Measurements from ENCODE around the gene CELF4.

CELF4 gene

GRCh38 chr18:37328946-37329719 is 236.5 kb downstream of the CELF4 start:
- no peak overlapping the region for H3K4me3 ChIP-seq (ENCODE audit: low read length)
- no peaks in the 10 kb centered on the region for H3K4me1 ChIP-seq (ENCODE audit: insufficient read depth, low read length)
- no peak overlapping the region for H3K9ac ChIP-seq (ENCODE audit: low read depth, low read length)
- H3K27ac ChIP-seq (ENCODE audit: low read length), result no peak overlapping the region
- H3K36me3 ChIP-seq (ENCODE audit: insufficient read depth, low read depth, low read length), result no peaks in the 10 kb centered on the region
- no peaks in the 10 kb centered on the region; the same call in 1 of the 2 replicates for H3K27me3 ChIP-seq (ENCODE audit: insufficient read depth, low read length)
- H3K9me3 ChIP-seq (ENCODE audit: insufficient read depth, low read depth, low read length), result no peaks in the 10 kb centered on the region

- no peak overlapping the region for H3K9ac ChIP-seq (ENCODE audit: low read depth, low read length)
- H3K4me1 ChIP-seq (ENCODE audit: insufficient read depth, low read length), result no peaks in the 10 kb centered on the region
- H3K27me3 ChIP-seq (ENCODE audit: insufficient read depth, low read length), result peaks cover 10% of the 10 kb centered on the region
- H3K27ac ChIP-seq (ENCODE audit: low read length), result no peak overlapping the region
- H3K9me3 ChIP-seq (ENCODE audit: insufficient read depth, low read depth, low read length), result no peaks in the 10 kb centered on the region
- H3K4me3 ChIP-seq (ENCODE audit: low read length), result no peak overlapping the region
- no peaks in the 10 kb centered on the region for H3K36me3 ChIP-seq (ENCODE audit: insufficient read depth, low read depth, low read length)
These were observed 238.5 kb downstream of the CELF4 start for GRCh38 chr18:37327063-37327577.

GRCh38 chr18:37322492-37323035 is 243.0 kb downstream of the CELF4 start:
- Histone ChIP-seq H3K36me3 (ENCODE audit: insufficient read depth, low read depth, low read length) (no peaks in the 10 kb centered on the region), H3K27me3 (ENCODE audit: insufficient read depth, low read length) (peaks cover 10% of the 10 kb centered on the region), H3K4me3 (ENCODE audit: low read length) (no peak overlapping the region), H3K27ac (ENCODE audit: low read length) (no peak overlapping the region), H3K9me3 (ENCODE audit: insufficient read depth, low read depth, low read length) (no peaks in the 10 kb centered on the region), H3K4me1 (ENCODE audit: insufficient read depth, low read length) (no peaks in the 10 kb centered on the region), H3K9ac (ENCODE audit: low read depth, low read length) (no peak overlapping the region)

- H3K9me3 ChIP-seq (ENCODE audit: insufficient read depth, low read depth, low read length), result no peaks in the 10 kb centered on the region
- no peaks in the 10 kb centered on the region for H3K36me3 ChIP-seq (ENCODE audit: insufficient read depth, low read depth, low read length)
- H3K27ac ChIP-seq (ENCODE audit: low read length), result no peak overlapping the region
- H3K9ac ChIP-seq (ENCODE audit: low read depth, low read length), result no peak overlapping the region
- no peak overlapping the region for H3K4me3 ChIP-seq (ENCODE audit: low read length)
- peaks cover 10% of the 10 kb centered on the region for H3K27me3 ChIP-seq (ENCODE audit: insufficient read depth, low read length)
- H3K4me1 ChIP-seq (ENCODE audit: insufficient read depth, low read length), result no peaks in the 10 kb centered on the region
These were observed 243.8 kb downstream of the CELF4 start for GRCh38 chr18:37321582-37322491.

GRCh38 chr18:37320317-37320716 is 245.3 kb downstream of the CELF4 start:
- H3K4me1 ChIP-seq (ENCODE audit: insufficient read depth, low read length), result no peaks in the 10 kb centered on the region
- H3K27me3 ChIP-seq (ENCODE audit: insufficient read depth, low read length), result peaks cover 10% of the 10 kb centered on the region
- no peaks in the 10 kb centered on the region for H3K9me3 ChIP-seq (ENCODE audit: insufficient read depth, low read depth, low read length)
- no peaks in the 10 kb centered on the region for H3K36me3 ChIP-seq (ENCODE audit: insufficient read depth, low read depth, low read length)
- no peak overlapping the region for H3K4me3 ChIP-seq (ENCODE audit: low read length)
- H3K9ac ChIP-seq (ENCODE audit: low read depth, low read length), result no peak overlapping the region
- no peak overlapping the region for H3K27ac ChIP-seq (ENCODE audit: low read length)

- no peak overlapping the region for H3K27ac ChIP-seq (ENCODE audit: low read length)
- no peaks in the 10 kb centered on the region for H3K9me3 ChIP-seq (ENCODE audit: insufficient read depth, low read depth, low read length)
- H3K27me3 ChIP-seq (ENCODE audit: insufficient read depth, low read length), result peaks cover 10% of the 10 kb centered on the region
- H3K9ac ChIP-seq (ENCODE audit: low read depth, low read length), result no peak overlapping the region
- H3K4me3 ChIP-seq (ENCODE audit: low read length), result no peak overlapping the region
- no peaks in the 10 kb centered on the region for H3K36me3 ChIP-seq (ENCODE audit: insufficient read depth, low read depth, low read length)
- no peaks in the 10 kb centered on the region for H3K4me1 ChIP-seq (ENCODE audit: insufficient read depth, low read length)
These were observed 246.9 kb downstream of the CELF4 start for GRCh38 chr18:37318360-37319355.

- no peak overlapping the region for H3K4me3 ChIP-seq (ENCODE audit: low read length)
- no peak overlapping the region for H3K27ac ChIP-seq (ENCODE audit: low read length)
- no peaks in the 10 kb centered on the region for H3K36me3 ChIP-seq (ENCODE audit: insufficient read depth, low read depth, low read length)
- H3K9ac ChIP-seq (ENCODE audit: low read depth, low read length), result no peak overlapping the region
- 0 out of 2 replicates have a peak, but pooled peaks cover 4% of the 10 kb centered on the region for H3K27me3 ChIP-seq (ENCODE audit: insufficient read depth, low read length)
- H3K4me1 ChIP-seq (ENCODE audit: insufficient read depth, low read length), result no peaks in the 10 kb centered on the region
- H3K9me3 ChIP-seq (ENCODE audit: insufficient read depth, low read depth, low read length), result no peaks in the 10 kb centered on the region
These were observed 248.1 kb downstream of the CELF4 start for GRCh38 chr18:37317486-37317885.

GRCh38 chr18:37316468-37316867 is 249.1 kb downstream of the CELF4 start:
- Histone ChIP-seq H3K36me3 (ENCODE audit: insufficient read depth, low read depth, low read length) (no peaks in the 10 kb centered on the region), H3K27me3 (ENCODE audit: insufficient read depth, low read length) (no peaks in the 10 kb centered on the region), H3K9ac (ENCODE audit: low read depth, low read length) (no peak overlapping the region), H3K9me3 (ENCODE audit: insufficient read depth, low read depth, low read length) (no peaks in the 10 kb centered on the region), H3K27ac (ENCODE audit: low read length) (no peak overlapping the region), H3K4me3 (ENCODE audit: low read length) (no peak overlapping the region), H3K4me1 (ENCODE audit: insufficient read depth, low read length) (no peaks in the 10 kb centered on the region)

GRCh38 chr18:37315935-37316334 is 249.7 kb downstream of the CELF4 start:
- Histone ChIP-seq H3K9me3 (ENCODE audit: insufficient read depth, low read depth, low read length) (no peaks in the 10 kb centered on the region), H3K27ac (ENCODE audit: low read length) (no peak overlapping the region), H3K4me3 (ENCODE audit: low read length) (no peak overlapping the region), H3K9ac (ENCODE audit: low read depth, low read length) (no peak overlapping the region), H3K36me3 (ENCODE audit: insufficient read depth, low read depth, low read length) (no peaks in the 10 kb centered on the region), H3K27me3 (ENCODE audit: insufficient read depth, low read length) (no peaks in the 10 kb centered on the region), H3K4me1 (ENCODE audit: insufficient read depth, low read length) (no peaks in the 10 kb centered on the region)

- Histone ChIP-seq H3K9ac (ENCODE audit: low read depth, low read length) (no peak overlapping the region), H3K27me3 (ENCODE audit: insufficient read depth, low read length) (no peaks in the 10 kb centered on the region)
These were observed 251.1 kb downstream of the CELF4 start for GRCh38 chr18:37314534-37314933.

GRCh38 chr18:37313624-37314023 is 252.0 kb downstream of the CELF4 start:
- Histone ChIP-seq H3K4me1 (ENCODE audit: insufficient read depth, low read length) (no peaks in the 10 kb centered on the region), H3K9ac (ENCODE audit: low read depth, low read length) (no peak overlapping the region), H3K9me3 (ENCODE audit: insufficient read depth, low read depth, low read length) (no peaks in the 10 kb centered on the region), H3K27ac (ENCODE audit: low read length) (no peak overlapping the region), H3K4me3 (ENCODE audit: low read length) (no peak overlapping the region), H3K27me3 (ENCODE audit: insufficient read depth, low read length) (no peaks in the 10 kb centered on the region), H3K36me3 (ENCODE audit: insufficient read depth, low read depth, low read length) (no peaks in the 10 kb centered on the region)

More at GRCh38 chr18:37314534-37314933, 251.1 kb downstream of the CELF4 start:
- Histone ChIP-seq H3K4me3 (ENCODE audit: low read length) (no peak overlapping the region), H3K4me1 (ENCODE audit: insufficient read depth, low read length) (no peaks in the 10 kb centered on the region), H3K36me3 (ENCODE audit: insufficient read depth, low read depth, low read length) (no peaks in the 10 kb centered on the region), H3K27ac (ENCODE audit: low read length) (no peak overlapping the region), H3K9me3 (ENCODE audit: insufficient read depth, low read depth, low read length) (no peaks in the 10 kb centered on the region)
